ENCODE results near the gene RHNO1. TPM values are rescaled to one million over a fixed set of nuclear protein-coding genes. Genes with fewer than 3 reads are reported as not detected.

Gene RHNO1
- total and polyA plus RNA-seq, 2 donors from 2014 or later, result 15.9 to 17.2 TPM

GRCh38 chr12:2841056-2841650 lies 35.9 kb upstream of the RHNO1 start:
- intact Hi-C loops (cut with DNase I), result no loop called here
- FAIRE-seq (no peak), DNase-seq (no peak)
- TF ChIP-seq CTCF (IDR thresholded peaks at IDR 0.05; ENCODE audit: borderline replicate concordance, extremely low read depth, insufficient read depth), result no peak
- no peak overlapping the region for H3K4me3 ChIP-seq (ENCODE audit: low read length in 3 of 3)
- no peaks in the 10 kb centered on the region for H3K27me3 ChIP-seq (ENCODE audit: control insufficient read depth, insufficient read depth, low read length)
- H3K4me1 ChIP-seq (ENCODE audit: control insufficient read depth in 2 of 3, insufficient read depth in 2 of 3, low read depth in 1 of 3, low read length in 3 of 3), result peaks cover 0 to 14% (median 0%) of the 10 kb centered on the region in 3 donors
- peaks cover 0 to 6% (median 0%) of the 10 kb centered on the region in 3 donors for H3K36me3 ChIP-seq (ENCODE audit: control insufficient read depth in 2 of 3, insufficient read depth in 3 of 3, low read length in 3 of 3)
- H3K9me3 ChIP-seq (ENCODE audit: control insufficient read depth in 2 of 3, insufficient read depth in 1 of 3, low read length in 3 of 3), result no peaks in the 10 kb centered on the region
- no peak overlapping the region for H3K9ac ChIP-seq (ENCODE audit: low read length in 3 of 3)
- no peak overlapping the region for H3K27ac ChIP-seq (ENCODE audit: low read depth in 2 of 2, low read length in 2 of 2)

- Histone ChIP-seq H3K4me3 (ENCODE audit: low read length in 3 of 3) (no peak overlapping the region), H3K27me3 (ENCODE audit: control insufficient read depth, insufficient read depth, low read length) (no peaks in the 10 kb centered on the region), H3K36me3 (ENCODE audit: control insufficient read depth in 2 of 3, insufficient read depth in 3 of 3, low read length in 3 of 3) (peaks cover 0 to 6% (median 0%) of the 10 kb centered on the region in 3 donors), H3K27ac (ENCODE audit: low read depth in 2 of 2, low read length in 2 of 2) (peak overlapping the region; percentile 20 to 32), H3K4me1 (ENCODE audit: control insufficient read depth in 2 of 3, insufficient read depth in 2 of 3, low read depth in 1 of 3, low read length in 3 of 3) (peaks cover 0 to 14% (median 0%) of the 10 kb centered on the region in 3 donors), H3K9me3 (ENCODE audit: control insufficient read depth in 2 of 3, insufficient read depth in 1 of 3, low read length in 3 of 3) (no peaks in the 10 kb centered on the region), H3K9ac (ENCODE audit: low read length in 3 of 3) (no peak overlapping the region)
- DNase-seq, result no peak
- no peak for FAIRE-seq
- TF ChIP-seq CTCF (IDR thresholded peaks at IDR 0.05; ENCODE audit: borderline replicate concordance, extremely low read depth, insufficient read depth), result no peak
- intact Hi-C loops (cut with DNase I), result no loop called here
These were observed 34.1 kb upstream of the RHNO1 start for GRCh38 chr12:2842948-2843347.

GRCh38 chr12:2844786-2845185 lies 32.2 kb upstream of the RHNO1 start:
- H3K9me3 ChIP-seq (ENCODE audit: control insufficient read depth in 2 of 3, insufficient read depth in 1 of 3, low read length in 3 of 3), result no peaks in the 10 kb centered on the region
- intact Hi-C loops (cut with DNase I), result no loop called here
- peaks cover 0 to 6% (median 0%) of the 10 kb centered on the region in 3 donors for H3K36me3 ChIP-seq (ENCODE audit: control insufficient read depth in 2 of 3, insufficient read depth in 3 of 3, low read length in 3 of 3)
- no peak for DNase-seq
- no peak overlapping the region for H3K9ac ChIP-seq (ENCODE audit: low read length in 3 of 3)
- no peak for TF ChIP-seq CTCF (IDR thresholded peaks at IDR 0.05; ENCODE audit: borderline replicate concordance, extremely low read depth, insufficient read depth)
- H3K27ac ChIP-seq (ENCODE audit: low read depth in 2 of 2, low read length in 2 of 2), result peak overlapping the region in 1 of 2 donors; percentile 33
- no peak for FAIRE-seq
- H3K27me3 ChIP-seq (ENCODE audit: control insufficient read depth, insufficient read depth, low read length), result no peaks in the 10 kb centered on the region
- H3K4me1 ChIP-seq (ENCODE audit: control insufficient read depth in 2 of 3, insufficient read depth in 2 of 3, low read depth in 1 of 3, low read length in 3 of 3), result peaks cover 0 to 19% (median 6%) of the 10 kb centered on the region in 3 donors
- H3K4me3 ChIP-seq (ENCODE audit: low read length in 3 of 3), result no peak overlapping the region
